Stomach (tissue), 9 donors: ENCODE measurements around the gene SURF6. TPM values are rescaled to one million over a fixed set of nuclear protein-coding genes. Genes with fewer than 3 reads are reported as not detected.

ENCODE experiments used
- DNase-seq, 2 donors: peaks; one replicate each; pipeline versions ENCODE4 v3.0.0 to v3.0.0-alpha.2; 2013 to 2019
- H3K27ac ChIP-seq, 5 donors: fragments of 200-600 bp in 4 of 5; sonication (generic) in 4 of 5; one replicate each; pipeline ENCODE4 v1.5.1; 2013 to 2019; ENCODE audit warnings: mild to moderate bottlenecking in 1 of 5, moderate library complexity in 1 of 5
- H3K27me3 ChIP-seq, 3 donors: fragments of 200-600 bp; sonication (generic); one replicate each; pipeline ENCODE4 v1.5.1; 2017 to 2019; ENCODE audit warnings: mixed run types in 1 of 3
- H3K36me3 ChIP-seq, 4 donors: fragments of 200-600 bp; sonication (generic); 1 replicate in 3 of 4; 2 replicates in 1 of 4; pipeline ENCODE4 v1.5.1; 2016 to 2019
- H3K4me1 ChIP-seq, 4 donors: fragments of 200-600 bp; sonication (generic); one replicate each; pipeline ENCODE4 v1.5.1; 2016 to 2019
- H3K4me3 ChIP-seq, 4 donors: fragments of 200-600 bp; sonication (generic) in 3 of 4; one replicate each; pipeline ENCODE4 v1.5.1; 2016 to 2019; ENCODE audit warnings: mild to moderate bottlenecking in 1 of 4
- H3K9me3 ChIP-seq, 4 donors: fragments of 200-600 bp; sonication (generic); one replicate each; pipeline ENCODE4 v1.5.1; 2016 to 2019
- EP300 ChIP-seq: sonication (generic); formaldehyde crosslinking; IDR thresholded peaks from one replicate; pipeline ENCODE4 v1.6.1; 2017; ENCODE audit warnings: antibody characterized with exemption
- POLR2A ChIP-seq, 4 donors: fragments of 450-650 bp; IDR thresholded peaks; one replicate each; pipeline ENCODE4 v1.6.1; 2016; ENCODE audit warnings: antibody characterized with exemption in 4 of 4, control low read depth in 2 of 4, mild to moderate bottlenecking in 1 of 4, moderate library complexity in 1 of 4
- POLR2AphosphoS5 ChIP-seq, 3 donors: sonication (generic); formaldehyde crosslinking; IDR thresholded peaks; one replicate each; pipeline ENCODE4 v1.6.1; 2016; ENCODE audit warnings: antibody characterized with exemption in 3 of 3
- WGBS, 5 donors: extraction: QIAGEN DNeasy Blood & Tissue Kit in 3 of 5; methylation state at CpG; one replicate each; pipeline versions ENCODE4 v1.1.5 to v1.1.7; 2013 to 2018; 5-methylcytosine and 5-hydroxymethylcytosine counted together
- intact Hi-C: fragments of 100-400 bp; cut with DNase I; formaldehyde crosslinking; loops from one replicate; pipeline ENCODE4 v1.15.1; 2023; ENCODE audit warnings: low total_unique reads
- polyA plus RNA-seq, 3 donors: library from polyadenylated mRNA; stranded (reverse); fragments of 200-250 nt; gene quantifications; one replicate each; pipeline ENCODE4 v1.2.3, GENCODE V29; 2013
- total RNA-seq, 5 donors: library from RNA; depleted of rRNA; stranded (reverse); fragments of >200 nt; gene quantifications; one replicate each; pipeline versions ENCODE4 v1.1.0 to v1.2.3, GENCODE V29; 2014 to 2016
- TF ChIP-seq, protein P1 (sequence below), 7 experiments: fragments of 450-650 bp in 4 of 7; fragments of 200-600 bp in 3 of 7; sonication (generic) in 3 of 7; IDR thresholded peaks; one replicate each; pipeline ENCODE4 v1.5.1; 2016 to 2019; ENCODE audit warnings: antibody characterized with exemption in 7 of 7, control low read depth in 2 of 7, mild to moderate bottlenecking in 1 of 7
- donor health status: healthy with polysubstance abuse.
- donor health status: Bipolar disorder and iron deficiency.
- donor health status: healthy.

SURF6 gene
- total and polyA plus RNA-seq, 8 donors = 2.9 to 138 (median 14.1) TPM

DNA sequence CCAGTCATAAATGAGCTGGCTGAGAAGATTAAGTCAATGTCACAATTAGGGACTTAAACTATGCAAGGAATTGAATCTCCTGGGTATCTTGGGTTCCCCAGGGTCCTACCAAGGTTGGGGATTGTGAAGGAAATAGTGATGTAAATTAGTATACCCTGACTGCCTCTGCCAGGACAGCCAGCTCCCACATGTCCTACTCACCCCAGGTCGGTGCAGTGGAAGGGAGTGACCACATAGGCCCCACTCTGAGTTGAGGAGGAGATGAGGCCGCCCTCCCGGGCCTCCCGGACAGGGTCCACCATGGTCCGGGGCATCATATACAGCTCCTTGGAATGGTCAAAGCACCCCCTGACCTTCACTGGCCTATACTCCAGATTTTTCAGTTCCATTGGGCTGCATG is 17.6 kb upstream of the SURF6 start:
- peaks cover 42 to 59% (median 57%) of the 10 kb centered on the region in 4 donors for H3K36me3 ChIP-seq
- intact Hi-C loops = no loop called here
- 71 to 87% (median 79%) methylated on average over 1 to 5 of the region's 5 CpGs for WGBS, 5 donors
- H3K4me1 ChIP-seq = peaks cover 34 to 64% (median 56%) of the 10 kb centered on the region in 4 donors
- TF ChIP-seq, protein P1, sequence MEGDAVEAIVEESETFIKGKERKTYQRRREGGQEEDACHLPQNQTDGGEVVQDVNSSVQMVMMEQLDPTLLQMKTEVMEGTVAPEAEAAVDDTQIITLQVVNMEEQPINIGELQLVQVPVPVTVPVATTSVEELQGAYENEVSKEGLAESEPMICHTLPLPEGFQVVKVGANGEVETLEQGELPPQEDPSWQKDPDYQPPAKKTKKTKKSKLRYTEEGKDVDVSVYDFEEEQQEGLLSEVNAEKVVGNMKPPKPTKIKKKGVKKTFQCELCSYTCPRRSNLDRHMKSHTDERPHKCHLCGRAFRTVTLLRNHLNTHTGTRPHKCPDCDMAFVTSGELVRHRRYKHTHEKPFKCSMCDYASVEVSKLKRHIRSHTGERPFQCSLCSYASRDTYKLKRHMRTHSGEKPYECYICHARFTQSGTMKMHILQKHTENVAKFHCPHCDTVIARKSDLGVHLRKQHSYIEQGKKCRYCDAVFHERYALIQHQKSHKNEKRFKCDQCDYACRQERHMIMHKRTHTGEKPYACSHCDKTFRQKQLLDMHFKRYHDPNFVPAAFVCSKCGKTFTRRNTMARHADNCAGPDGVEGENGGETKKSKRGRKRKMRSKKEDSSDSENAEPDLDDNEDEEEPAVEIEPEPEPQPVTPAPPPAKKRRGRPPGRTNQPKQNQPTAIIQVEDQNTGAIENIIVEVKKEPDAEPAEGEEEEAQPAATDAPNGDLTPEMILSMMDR (IDR thresholded peaks at IDR 0.05) = no peak
- TF ChIP-seq POLR2AphosphoS5 (IDR thresholded peaks at IDR 0.05) = no peak
- no peak for TF ChIP-seq EP300
- no peak for TF ChIP-seq POLR2A (IDR thresholded peaks at IDR 0.05)
- H3K4me3 ChIP-seq = no peak overlapping the region
- no peaks in the 10 kb centered on the region for H3K9me3 ChIP-seq
- H3K27me3 ChIP-seq = no peaks in the 10 kb centered on the region
- H3K27ac ChIP-seq = no peak overlapping the region
- DNase-seq = no peak

DNA sequence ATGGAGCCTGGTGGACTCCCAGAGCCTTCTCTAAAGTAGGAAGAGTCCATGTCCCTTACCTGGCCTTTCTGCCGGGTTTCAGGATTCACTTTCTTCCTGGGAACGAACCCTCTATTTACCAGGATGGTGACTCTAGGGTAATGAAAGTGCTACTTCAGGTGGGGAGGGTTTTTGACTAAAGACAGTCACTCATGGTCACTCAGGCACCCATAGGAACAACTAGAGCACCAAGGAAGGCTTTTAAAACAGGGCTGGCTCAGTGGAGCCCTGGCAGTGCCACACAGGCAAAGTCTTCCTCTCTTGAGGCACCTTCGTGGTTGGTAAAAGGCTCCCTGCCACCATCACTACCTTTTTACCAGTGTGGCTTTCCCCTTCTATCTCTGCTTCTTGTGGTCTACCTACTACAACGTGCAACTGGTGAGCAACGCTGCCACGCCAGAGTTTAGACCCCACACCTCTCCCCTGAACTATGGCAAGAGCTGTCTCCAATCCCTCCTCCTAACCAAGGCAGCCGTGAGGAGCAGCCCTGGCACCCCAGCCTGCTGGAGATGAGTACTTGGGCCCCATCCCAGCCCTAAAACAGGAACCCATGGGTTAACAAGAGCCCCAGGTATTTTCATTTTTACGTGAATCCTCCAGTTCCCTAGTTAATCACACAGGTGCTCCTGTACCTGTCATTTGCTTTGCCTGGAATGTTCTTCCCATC is 16.8 kb upstream of the SURF6 start:
- no peak overlapping the region for H3K27ac ChIP-seq
- H3K4me1 ChIP-seq = peaks cover 33 to 57% (median 52%) of the 10 kb centered on the region in 4 donors
- H3K27me3 ChIP-seq = no peaks in the 10 kb centered on the region
- peaks cover 42 to 59% (median 56%) of the 10 kb centered on the region in 4 donors for H3K36me3 ChIP-seq
- intact Hi-C loops = no loop called here
- no peak for TF ChIP-seq POLR2A (IDR thresholded peaks at IDR 0.05)
- no peak for TF ChIP-seq EP300
- no peak for TF ChIP-seq POLR2AphosphoS5 (IDR thresholded peaks at IDR 0.05)
- TF ChIP-seq, protein P1 (IDR thresholded peaks at IDR 0.05) = no peak
- WGBS, 5 donors = 49 to 69% (median 66%) methylated on average over 8 of the region's 8 CpGs
- no peak overlapping the region for H3K4me3 ChIP-seq
- no peaks in the 10 kb centered on the region for H3K9me3 ChIP-seq
- DNase-seq = no peak

DNA sequence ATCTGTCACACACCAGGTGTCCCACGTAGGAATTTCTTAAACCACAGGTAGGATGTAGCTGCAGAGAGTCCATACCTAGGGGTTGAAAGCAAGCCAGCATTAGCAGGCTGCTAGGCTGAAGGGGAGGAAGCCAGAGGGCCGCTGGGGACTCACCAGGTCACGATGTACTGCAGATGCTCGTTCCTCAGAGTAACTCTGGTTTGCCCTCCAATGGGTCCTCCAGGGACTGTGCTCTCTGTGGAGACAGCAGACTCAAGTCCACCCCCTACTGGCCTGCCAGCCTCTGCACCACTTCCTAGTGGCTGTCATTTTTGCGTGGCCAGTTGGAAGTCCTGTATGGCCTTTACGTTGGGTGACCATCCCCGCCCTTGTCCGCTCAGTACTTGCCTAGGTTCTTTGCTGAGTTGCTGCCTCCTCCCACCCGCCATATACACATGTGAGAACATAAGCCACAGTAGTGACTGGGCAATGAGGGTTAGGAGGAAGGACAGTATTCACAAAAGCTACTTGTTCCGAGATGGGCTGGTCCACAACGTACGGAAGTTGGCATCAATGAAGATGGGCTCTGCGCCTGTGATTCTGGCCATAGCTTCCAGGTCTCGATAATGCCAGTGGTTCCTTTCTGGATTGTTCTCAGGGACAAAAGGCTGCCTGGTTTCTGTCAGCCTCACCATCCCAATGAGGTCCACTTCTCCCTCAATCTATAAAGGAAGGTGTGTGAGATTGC is 16.1 kb upstream of the SURF6 start:
- no peak overlapping the region for H3K4me3 ChIP-seq
- peaks cover 28 to 53% (median 49%) of the 10 kb centered on the region in 4 donors for H3K4me1 ChIP-seq
- intact Hi-C loops = no loop called here
- H3K36me3 ChIP-seq = peaks cover 42 to 59% (median 56%) of the 10 kb centered on the region in 4 donors
- H3K9me3 ChIP-seq = no peaks in the 10 kb centered on the region
- TF ChIP-seq, protein P1 (IDR thresholded peaks at IDR 0.05) = peak in 4 of 7 experiments; percentile 9 to 25 (median 12)
- no peak for TF ChIP-seq POLR2AphosphoS5 (IDR thresholded peaks at IDR 0.05)
- no peak overlapping the region for H3K27ac ChIP-seq
- H3K27me3 ChIP-seq = no peaks in the 10 kb centered on the region
- WGBS, 5 donors = 67 to 86% (median 77%) methylated on average over 14 of the region's 14 CpGs
- no peak for DNase-seq

DNA sequence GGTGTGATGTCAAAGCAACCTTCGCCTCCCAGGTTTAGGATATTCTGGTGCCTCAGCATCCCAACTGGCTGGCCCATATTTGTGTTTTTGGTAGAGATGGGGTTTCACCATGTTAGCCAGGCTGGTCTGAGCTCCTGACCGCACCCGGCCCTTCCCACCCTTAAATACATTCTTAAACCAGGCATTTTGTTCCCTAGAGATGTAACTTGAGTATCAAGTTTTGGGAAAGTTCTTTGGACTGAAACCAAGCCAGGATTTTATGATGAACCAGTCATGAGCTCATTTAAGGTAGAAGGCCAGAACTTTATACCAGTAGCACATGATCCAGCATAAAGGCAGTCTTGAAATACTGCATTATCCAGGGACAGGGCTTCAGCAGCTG is 15.5 kb upstream of the SURF6 start:
- Histone ChIP-seq H3K4me3 (no peak overlapping the region), H3K27ac (no peak overlapping the region), H3K4me1 (peaks cover 31 to 54% (median 49%) of the 10 kb centered on the region in 4 donors), H3K36me3 (peaks cover 42 to 59% (median 56%) of the 10 kb centered on the region in 4 donors), H3K27me3 (no peaks in the 10 kb centered on the region), H3K9me3 (no peaks in the 10 kb centered on the region)
- DNase-seq = no peak
- intact Hi-C loops = no loop called here
- no peak for TF ChIP-seq POLR2AphosphoS5 (IDR thresholded peaks at IDR 0.05)
- no peak for TF ChIP-seq POLR2A (IDR thresholded peaks at IDR 0.05)
- WGBS, 5 donors = 92 to 99% (median 95%) methylated on average over 3 of the region's 3 CpGs
